ENCODE data around the gene ARL5B.

ARL5B gene

DNA sequence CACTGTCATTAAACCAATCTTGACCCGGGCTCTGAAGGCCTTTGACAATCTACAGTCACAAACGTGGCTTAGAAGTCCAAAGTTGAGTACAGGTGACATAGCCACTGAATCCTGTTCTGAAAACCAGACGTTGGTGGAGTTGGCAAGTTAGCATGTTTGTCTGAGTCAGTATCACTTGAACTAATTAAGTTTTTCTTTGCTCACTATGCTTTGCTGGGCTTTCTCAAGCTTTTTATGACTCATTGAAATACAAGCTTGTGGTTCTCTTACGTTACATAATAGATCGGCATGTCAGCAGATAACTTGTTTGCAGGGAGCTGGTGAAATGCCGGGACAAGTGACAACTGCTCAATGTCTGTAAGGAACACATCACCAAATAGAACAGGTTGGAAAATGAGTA, 53.8 kb downstream of the ARL5B start:
- DNase-seq: peak; percentile 78

DNA sequence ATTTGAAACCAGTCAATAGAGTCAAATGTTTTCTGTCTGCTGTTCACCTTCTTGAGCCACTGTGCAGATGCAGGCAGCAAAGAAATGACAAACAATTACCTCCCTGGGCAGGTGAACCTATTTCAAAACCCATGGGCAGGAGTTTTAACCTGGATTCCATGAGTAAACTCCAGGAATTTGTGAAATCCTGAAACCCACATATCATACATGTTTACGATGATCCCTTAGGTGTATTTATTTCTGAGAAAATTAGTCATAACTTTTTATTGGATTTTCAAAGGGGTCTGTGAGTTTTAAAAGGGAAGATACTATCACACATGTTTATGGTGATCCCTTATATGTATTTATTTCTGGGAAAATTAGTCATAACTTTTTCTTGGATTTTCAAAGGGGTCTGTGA, 59.8 kb downstream of the ARL5B start:
- DNase-seq: no peak

DNA sequence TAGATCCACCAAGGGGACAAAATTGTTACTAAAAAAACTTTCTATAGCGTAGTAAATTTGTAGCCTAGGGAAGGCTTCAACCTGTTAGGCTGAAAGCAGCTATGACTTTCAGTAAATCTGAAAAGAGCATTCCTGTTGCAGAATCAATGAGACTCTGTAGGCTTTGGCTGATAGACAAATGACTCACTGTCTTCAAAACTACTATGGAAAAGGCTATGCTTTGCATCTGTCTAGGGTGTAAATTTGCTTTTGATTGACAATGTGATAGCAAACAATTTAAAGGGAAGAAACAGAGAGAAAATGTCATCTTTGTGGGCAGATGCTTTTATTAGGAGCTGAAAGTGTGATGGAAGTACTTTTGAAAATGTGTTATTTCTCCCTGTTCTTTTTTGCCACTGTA, 60.6 kb downstream of the ARL5B start:
- no peak for DNase-seq

DNA sequence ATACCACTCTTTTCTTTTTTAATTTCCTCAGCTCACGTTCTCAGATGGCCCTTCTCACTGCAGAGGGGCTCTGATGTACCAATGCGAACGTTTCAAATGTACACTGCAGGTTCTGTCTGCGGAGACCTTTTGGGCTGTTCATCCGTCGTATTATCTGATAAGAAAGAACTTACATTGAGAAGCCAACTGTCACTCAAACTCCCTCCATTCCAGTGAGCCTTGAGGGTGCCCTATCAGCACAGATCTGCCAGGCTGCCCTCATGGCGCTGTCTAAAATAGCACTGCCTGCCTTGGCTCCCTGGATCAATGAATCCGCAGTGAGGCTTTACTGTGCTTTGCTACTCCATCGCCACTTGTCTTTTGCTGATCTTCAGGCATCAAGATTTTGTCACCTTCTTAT, 61.8 kb downstream of the ARL5B start:
- DNase-seq: no peak

DNA sequence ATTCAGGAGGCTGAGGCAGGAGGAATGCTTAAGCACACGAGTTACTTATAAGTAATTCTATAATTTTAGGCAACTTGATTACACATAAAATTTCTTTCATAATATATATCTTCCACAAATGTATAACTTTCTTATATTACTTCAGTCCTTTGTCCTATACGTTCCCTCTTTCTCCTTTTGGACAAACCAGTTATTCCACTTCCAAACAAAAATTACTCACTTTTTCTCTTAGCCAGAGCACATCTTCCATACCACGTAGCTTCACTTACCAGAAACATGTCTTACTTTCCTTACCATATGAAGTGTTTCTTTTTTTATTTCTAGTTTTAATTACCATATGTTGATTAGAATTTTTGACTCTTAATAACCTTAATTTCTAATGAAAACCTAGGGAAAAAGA, 64.6 kb downstream of the ARL5B start:
- DNase-seq: no peak
